ENCODE data around the gene COL21A1.
"Not testable (repeated sequence)": the region's sequence is repeated elsewhere in the genome, so short reads cannot be mapped to it uniquely, and the experiment has no call there.

Gene COL21A1

DNA sequence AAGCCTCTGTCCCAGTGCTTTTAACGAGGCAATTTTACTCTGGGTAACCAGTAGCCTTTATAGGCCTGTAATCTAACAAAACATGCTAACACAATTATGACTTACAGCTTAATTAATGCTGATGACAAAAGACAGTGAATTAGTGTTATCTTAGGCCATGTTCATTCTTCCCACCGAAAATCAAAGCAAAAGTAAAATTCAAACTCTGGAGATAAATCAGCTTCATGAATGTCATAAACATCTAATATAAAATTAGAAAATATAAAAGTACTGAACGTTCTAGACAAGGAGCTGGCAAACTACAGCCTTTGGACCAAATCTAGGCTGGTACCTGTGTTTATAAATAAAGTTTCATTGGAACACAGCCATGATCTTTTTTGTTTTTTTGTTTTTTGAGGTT, 18.6 kb upstream of the COL21A1 start:
- H3K27me3 ChIP-seq (ENCODE audit: control insufficient read depth in 1 of 2, insufficient read depth in 1 of 2, low read length in 2 of 2) = no peaks in the 10 kb centered on the region
- no peak overlapping the region for H3K4me3 ChIP-seq (ENCODE audit: insufficient read depth in 1 of 2, low read depth in 1 of 2, low read length in 2 of 2)
- 74% methylated on average over 2 of the region's 3 CpGs for WGBS
- no peak overlapping the region for H3K14ac ChIP-seq (ENCODE audit: low read length in 2 of 2)
- no peaks in the 10 kb centered on the region for H3K79me1 ChIP-seq (replicated peaks; ENCODE audit: low read length, poor library complexity, severe bottlenecking)
- no peak overlapping the region for H3K27ac ChIP-seq (ENCODE audit: low read length, poor library complexity, severe bottlenecking)
- no peak overlapping the region for H2BK120ac ChIP-seq (ENCODE audit: low read depth, low read length)
- H2AK5ac ChIP-seq (ENCODE audit: low read length, severe bottlenecking) = no peak overlapping the region
- H2BK5ac ChIP-seq (ENCODE audit: low read depth, low read length, poor library complexity, severe bottlenecking) = no peak overlapping the region
- no peak overlapping the region for H2BK15ac ChIP-seq (ENCODE audit: low read depth, poor library complexity, severe bottlenecking)
- H3K18ac ChIP-seq (ENCODE audit: low read depth in 1 of 2, low read length in 2 of 2) = no peak overlapping the region
- peaks cover 3% of the 10 kb centered on the region for H3K4me1 ChIP-seq (ENCODE audit: control insufficient read depth, insufficient read depth, low read depth, low read length)
- DNase-seq = no peak
- H2BK12ac ChIP-seq (ENCODE audit: low read length in 2 of 2) = no peak overlapping the region
- no peak overlapping the region for H4K8ac ChIP-seq (ENCODE audit: low read length)
- H2AFZ ChIP-seq (ENCODE audit: low read depth, low read length) = no peak overlapping the region
- H3K4ac ChIP-seq (ENCODE audit: low read depth in 1 of 2, low read length in 2 of 2) = no peak overlapping the region
- no peaks in the 10 kb centered on the region for H3K36me3 ChIP-seq (ENCODE audit: control insufficient read depth in 1 of 2, insufficient read depth in 2 of 2, low read depth in 1 of 2, low read length in 2 of 2)
- H3K4me2 ChIP-seq (ENCODE audit: low read length, poor library complexity, severe bottlenecking) = no peak overlapping the region
- H3K9ac ChIP-seq (ENCODE audit: low read length) = no peak overlapping the region
- no peak overlapping the region for H3K23ac ChIP-seq (ENCODE audit: low read length in 2 of 2)
- H4K91ac ChIP-seq (ENCODE audit: low read length) = no peak overlapping the region
- peaks cover 21% of the 10 kb centered on the region for H3K9me3 ChIP-seq (ENCODE audit: control insufficient read depth, low read length)

DNA sequence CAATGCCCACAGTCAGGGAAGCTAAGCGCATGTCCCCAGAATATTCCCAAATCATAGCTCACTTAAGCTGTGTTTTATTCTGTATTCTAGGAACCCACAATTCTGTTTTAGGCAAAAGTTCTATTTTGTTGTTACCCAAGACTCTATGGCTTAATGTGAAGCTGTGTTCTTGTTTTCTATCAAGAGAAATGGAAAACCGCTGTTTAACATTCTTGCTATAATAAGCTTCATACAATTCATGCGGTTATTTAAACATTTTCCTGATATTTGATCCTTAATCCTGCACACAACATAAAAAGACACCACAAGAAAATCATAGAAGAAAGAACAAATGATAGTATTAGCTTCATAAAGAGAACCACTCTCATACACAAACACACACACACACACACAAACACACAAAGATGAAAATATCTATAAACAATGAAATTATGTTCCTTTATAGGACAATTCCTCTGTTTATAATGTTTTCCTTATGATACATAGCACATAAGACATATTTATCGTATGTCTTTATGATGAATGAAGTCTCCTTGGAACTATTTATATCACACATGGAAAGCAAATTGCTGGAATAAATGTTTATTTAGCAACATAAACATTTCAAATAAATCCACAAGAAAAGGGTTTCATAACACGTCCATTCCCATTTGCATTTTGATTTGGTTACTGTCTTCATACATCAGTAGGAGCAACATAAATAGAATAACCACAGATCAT, 16.4 kb upstream of the COL21A1 start:
- Histone ChIP-seq H4K91ac (ENCODE audit: low read length) (no peak overlapping the region), H2BK5ac (ENCODE audit: low read depth, low read length, poor library complexity, severe bottlenecking) (no peak overlapping the region), H3K27ac (ENCODE audit: low read length, poor library complexity, severe bottlenecking) (no peak overlapping the region), H2BK12ac (ENCODE audit: low read length in 2 of 2) (no peak overlapping the region), H3K23ac (ENCODE audit: low read length in 2 of 2) (no peak overlapping the region), H3K4ac (ENCODE audit: low read depth in 1 of 2, low read length in 2 of 2) (no peak overlapping the region), H3K79me1 (replicated peaks; ENCODE audit: low read length, poor library complexity, severe bottlenecking) (no peaks in the 10 kb centered on the region), H2AK5ac (ENCODE audit: low read length, severe bottlenecking) (no peak overlapping the region), H2BK15ac (ENCODE audit: low read depth, poor library complexity, severe bottlenecking) (no peak overlapping the region), H3K4me2 (ENCODE audit: low read length, poor library complexity, severe bottlenecking) (no peak overlapping the region), H3K27me3 (ENCODE audit: control insufficient read depth in 1 of 2, insufficient read depth in 1 of 2, low read length in 2 of 2) (no peaks in the 10 kb centered on the region), H3K14ac (ENCODE audit: low read length in 2 of 2) (no peak overlapping the region), H3K9ac (ENCODE audit: low read length) (no peak overlapping the region), H3K36me3 (ENCODE audit: control insufficient read depth in 1 of 2, insufficient read depth in 2 of 2, low read depth in 1 of 2, low read length in 2 of 2) (no peaks in the 10 kb centered on the region), H2BK120ac (ENCODE audit: low read depth, low read length) (no peak overlapping the region), H3K4me1 (ENCODE audit: control insufficient read depth, insufficient read depth, low read depth, low read length) (peaks cover 3% of the 10 kb centered on the region), H3K18ac (ENCODE audit: low read depth in 1 of 2, low read length in 2 of 2) (no peak overlapping the region), H4K8ac (ENCODE audit: low read length) (no peak overlapping the region), H2AFZ (ENCODE audit: low read depth, low read length) (no peak overlapping the region), H3K4me3 (ENCODE audit: insufficient read depth in 1 of 2, low read depth in 1 of 2, low read length in 2 of 2) (no peak overlapping the region), H3K9me3 (ENCODE audit: control insufficient read depth, low read length) (peaks cover 5% of the 10 kb centered on the region)
- WGBS = 64% methylated on average over 4 of the region's 5 CpGs
- DNase-seq = no peak

DNA sequence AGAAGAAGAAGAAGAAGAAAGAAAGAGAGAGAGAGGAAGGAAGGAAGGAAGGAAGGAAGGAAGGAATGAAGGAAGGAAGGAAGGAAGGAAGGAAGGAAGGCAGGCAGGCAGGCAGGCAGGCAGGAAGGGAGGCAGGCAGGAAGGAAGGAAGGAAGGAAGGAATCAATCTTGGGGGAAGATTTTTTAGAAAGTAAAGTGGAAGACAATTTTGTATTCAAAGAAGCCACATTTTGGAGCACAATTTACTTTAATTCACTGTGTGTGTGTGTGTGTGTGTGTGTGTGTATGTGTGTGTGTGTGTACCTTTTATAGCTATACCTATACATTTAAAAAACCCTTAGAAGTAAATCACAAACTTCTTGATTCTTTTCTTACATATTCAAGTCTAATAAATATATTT, 13.2 kb upstream of the COL21A1 start:
- H3K9ac ChIP-seq (ENCODE audit: low read length); H2AFZ ChIP-seq (ENCODE audit: low read depth, low read length); H3K27me3 ChIP-seq (ENCODE audit: control insufficient read depth in 1 of 2, insufficient read depth in 1 of 2, low read length in 2 of 2); H3K79me1 ChIP-seq (replicated peaks; ENCODE audit: low read length, poor library complexity, severe bottlenecking); H3K18ac ChIP-seq (ENCODE audit: low read depth in 1 of 2, low read length in 2 of 2); H3K4ac ChIP-seq (ENCODE audit: low read depth in 1 of 2, low read length in 2 of 2); H2AK5ac ChIP-seq (ENCODE audit: low read length, severe bottlenecking); H3K14ac ChIP-seq (ENCODE audit: low read length in 2 of 2); H2BK120ac ChIP-seq (ENCODE audit: low read depth, low read length); H2BK12ac ChIP-seq (ENCODE audit: low read length in 2 of 2); H3K4me1 ChIP-seq (ENCODE audit: control insufficient read depth, insufficient read depth, low read depth, low read length); DNase-seq; H3K4me2 ChIP-seq (ENCODE audit: low read length, poor library complexity, severe bottlenecking); H2BK5ac ChIP-seq (ENCODE audit: low read depth, low read length, poor library complexity, severe bottlenecking); H3K27ac ChIP-seq (ENCODE audit: low read length, poor library complexity, severe bottlenecking); H3K36me3 ChIP-seq (ENCODE audit: control insufficient read depth in 1 of 2, insufficient read depth in 2 of 2, low read depth in 1 of 2, low read length in 2 of 2); H4K8ac ChIP-seq (ENCODE audit: low read length); H4K91ac ChIP-seq (ENCODE audit: low read length); H3K23ac ChIP-seq (ENCODE audit: low read length in 2 of 2); H3K4me3 ChIP-seq (ENCODE audit: insufficient read depth in 1 of 2, low read depth in 1 of 2, low read length in 2 of 2); H3K9me3 ChIP-seq (ENCODE audit: control insufficient read depth, low read length); H2BK15ac ChIP-seq (ENCODE audit: low read depth, poor library complexity, severe bottlenecking): not testable (repeated sequence)

DNA sequence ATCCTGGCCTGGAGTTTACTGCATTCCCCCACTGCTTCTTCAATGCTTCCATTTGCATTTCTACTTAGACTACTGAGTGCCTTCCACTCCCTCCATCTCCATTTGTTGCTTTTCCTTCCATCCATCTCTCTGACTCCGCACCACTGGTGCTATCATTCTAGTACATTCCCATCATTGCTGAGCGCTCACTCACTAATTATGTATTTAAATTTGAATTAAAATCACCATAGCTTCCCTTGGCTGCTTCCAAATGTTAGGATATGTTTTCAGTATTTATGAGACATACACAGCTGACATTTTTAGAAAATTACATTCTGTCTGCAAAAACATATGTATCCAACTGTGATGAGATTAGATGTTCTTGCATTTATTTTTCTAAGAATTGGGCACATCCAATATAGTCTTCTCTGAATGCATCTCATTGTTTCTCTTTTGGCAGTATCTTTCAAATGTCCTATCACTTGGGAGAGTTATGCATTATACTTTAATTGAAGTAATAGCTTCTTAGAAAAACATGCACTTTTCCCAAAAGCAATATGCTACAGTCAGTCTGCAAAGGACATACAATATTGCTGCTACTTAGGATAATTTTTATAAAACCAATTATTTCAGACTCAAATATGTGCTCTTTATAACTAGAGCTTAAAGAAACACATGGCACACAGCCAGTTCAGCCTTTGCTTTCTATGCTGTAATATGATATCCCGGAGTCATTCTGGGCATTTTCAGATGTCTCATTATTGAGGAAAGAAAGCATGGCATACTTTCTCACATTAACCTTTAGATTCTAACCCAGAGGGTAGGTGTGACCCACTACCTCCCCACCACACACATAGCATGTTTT, 12.1 kb upstream of the COL21A1 start:
- no peak overlapping the region for H2BK12ac ChIP-seq (ENCODE audit: low read length in 2 of 2)
- no peak overlapping the region for H3K4ac ChIP-seq (ENCODE audit: low read depth in 1 of 2, low read length in 2 of 2)
- H2BK15ac ChIP-seq (ENCODE audit: low read depth, poor library complexity, severe bottlenecking) = no peak overlapping the region
- no peak overlapping the region for H3K18ac ChIP-seq (ENCODE audit: low read depth in 1 of 2, low read length in 2 of 2)
- no peak overlapping the region for H4K8ac ChIP-seq (ENCODE audit: low read length)
- no peak overlapping the region for H3K23ac ChIP-seq (ENCODE audit: low read length in 2 of 2)
- H4K91ac ChIP-seq (ENCODE audit: low read length) = no peak overlapping the region
- H2AK5ac ChIP-seq (ENCODE audit: low read length, severe bottlenecking) = no peak overlapping the region
- WGBS = 97% methylated on average over 3 of the region's 3 CpGs
- H3K4me1 ChIP-seq (ENCODE audit: control insufficient read depth, insufficient read depth, low read depth, low read length) = peaks cover 2% of the 10 kb centered on the region
- H2BK120ac ChIP-seq (ENCODE audit: low read depth, low read length) = no peak overlapping the region
- H3K27me3 ChIP-seq (ENCODE audit: control insufficient read depth in 1 of 2, insufficient read depth in 1 of 2, low read length in 2 of 2) = no peaks in the 10 kb centered on the region
- H3K14ac ChIP-seq (ENCODE audit: low read length in 2 of 2) = no peak overlapping the region
- H3K79me1 ChIP-seq (replicated peaks; ENCODE audit: low read length, poor library complexity, severe bottlenecking) = no peaks in the 10 kb centered on the region
- H3K4me3 ChIP-seq (ENCODE audit: insufficient read depth in 1 of 2, low read depth in 1 of 2, low read length in 2 of 2) = no peak overlapping the region
- H3K36me3 ChIP-seq (ENCODE audit: control insufficient read depth in 1 of 2, insufficient read depth in 2 of 2, low read depth in 1 of 2, low read length in 2 of 2) = no peaks in the 10 kb centered on the region
- H3K4me2 ChIP-seq (ENCODE audit: low read length, poor library complexity, severe bottlenecking) = no peak overlapping the region
- H2AFZ ChIP-seq (ENCODE audit: low read depth, low read length) = no peak overlapping the region
- H2BK5ac ChIP-seq (ENCODE audit: low read depth, low read length, poor library complexity, severe bottlenecking) = no peak overlapping the region
- H3K9ac ChIP-seq (ENCODE audit: low read length) = no peak overlapping the region
- DNase-seq = no peak
- no peak overlapping the region for H3K27ac ChIP-seq (ENCODE audit: low read length, poor library complexity, severe bottlenecking)
- no peaks in the 10 kb centered on the region for H3K9me3 ChIP-seq (ENCODE audit: control insufficient read depth, low read length)
